DMS79 (cell line): ENCODE data around the gene POMGNT2.

Source experiments
- DNase-seq: peaks from one replicate; lab custom pipeline; 2025; lab: John Stamatoyannopoulos, UW

Gene POMGNT2

DNA sequence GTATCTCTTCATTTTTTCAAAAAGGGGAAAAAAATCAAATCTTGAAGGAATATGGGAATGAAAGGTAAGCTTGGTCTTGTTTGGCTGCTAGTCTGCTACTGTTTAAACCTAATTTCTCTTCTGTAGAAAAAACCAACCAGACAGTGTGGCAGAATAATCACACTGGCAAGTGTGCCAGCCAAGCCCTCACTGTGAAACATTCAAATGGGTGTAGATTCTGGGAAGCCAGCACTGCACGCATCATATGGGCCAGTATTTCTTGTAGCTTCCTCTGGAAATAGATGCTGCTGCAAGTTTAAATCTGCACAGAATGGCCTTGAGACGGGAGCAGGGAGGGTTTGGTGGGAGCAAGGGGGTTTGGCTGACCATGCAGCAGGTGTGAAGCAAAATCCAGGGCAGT, 62.1 kb downstream of the POMGNT2 start:
- DNase-seq, result no peak

DNA sequence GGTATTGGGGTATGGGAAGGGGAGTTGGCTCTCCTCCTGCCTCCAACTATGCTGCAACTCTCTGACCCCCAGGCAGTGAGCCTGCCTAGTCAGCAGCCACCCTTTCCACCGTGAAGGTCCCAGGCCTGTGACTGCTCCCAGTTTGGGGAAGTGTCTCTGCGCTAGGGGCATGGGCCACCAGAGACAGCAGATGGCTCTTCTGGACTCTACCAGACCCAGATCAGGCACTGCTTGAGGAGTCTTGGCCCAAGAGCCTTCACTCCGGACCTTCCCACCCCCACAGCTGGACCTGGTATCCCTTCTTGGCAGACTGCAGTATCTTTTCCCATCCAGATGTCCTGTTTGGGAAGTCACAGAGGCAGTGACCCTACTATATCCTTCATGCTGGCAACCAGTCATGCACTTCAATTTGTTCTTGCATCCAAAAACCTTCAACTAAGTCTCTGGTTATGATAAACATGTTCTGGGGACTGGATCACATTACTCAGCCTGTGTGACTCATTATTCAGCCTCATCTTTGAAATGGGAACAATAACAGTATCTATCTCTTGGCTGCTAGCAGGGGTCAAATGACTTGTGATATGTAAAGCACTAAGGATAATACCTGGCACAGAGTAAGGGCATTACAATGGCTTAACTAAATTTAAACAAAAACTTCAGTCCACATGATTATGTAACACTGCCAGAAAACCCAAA, 62.7 kb downstream of the POMGNT2 start:
- no peak for DNase-seq

DNA sequence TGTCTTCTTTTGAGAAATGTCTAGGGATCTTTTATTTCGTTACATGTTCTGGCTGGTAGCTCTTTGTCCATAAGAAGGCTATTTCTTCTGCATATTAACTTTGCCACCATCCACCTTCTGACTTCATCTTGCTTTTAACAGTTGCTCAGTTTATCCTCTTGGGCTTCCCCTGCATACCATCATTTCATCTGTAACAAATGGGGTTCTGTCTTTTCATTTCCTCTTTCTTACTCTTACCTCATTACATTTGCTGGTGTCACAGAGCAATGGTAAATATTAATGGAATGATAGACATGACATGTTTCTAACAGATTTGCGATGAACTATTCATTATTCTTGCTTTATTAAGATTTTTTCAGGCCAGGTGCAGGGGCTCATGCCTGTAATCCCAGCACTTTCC, 64.4 kb downstream of the POMGNT2 start:
- DNase-seq, result no peak

DNA sequence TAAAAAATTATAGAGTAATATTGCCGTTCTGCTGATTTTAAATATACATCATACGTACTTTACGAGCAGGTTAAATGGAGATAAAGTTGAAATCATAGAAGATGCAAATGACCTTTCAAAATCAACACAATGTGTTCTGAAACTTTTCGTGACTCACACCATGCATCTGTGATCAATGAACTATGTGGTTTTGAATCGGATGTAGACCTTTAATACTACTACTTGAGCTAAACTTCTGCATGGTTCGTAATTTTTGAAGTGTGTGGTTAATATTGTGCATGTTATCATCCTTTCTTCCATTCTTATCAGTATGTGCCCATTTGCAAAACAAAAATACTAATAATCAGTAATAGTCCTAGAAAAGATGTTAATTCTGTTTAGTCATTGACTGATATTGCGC, 67.9 kb downstream of the POMGNT2 start:
- DNase-seq, result no peak

DNA sequence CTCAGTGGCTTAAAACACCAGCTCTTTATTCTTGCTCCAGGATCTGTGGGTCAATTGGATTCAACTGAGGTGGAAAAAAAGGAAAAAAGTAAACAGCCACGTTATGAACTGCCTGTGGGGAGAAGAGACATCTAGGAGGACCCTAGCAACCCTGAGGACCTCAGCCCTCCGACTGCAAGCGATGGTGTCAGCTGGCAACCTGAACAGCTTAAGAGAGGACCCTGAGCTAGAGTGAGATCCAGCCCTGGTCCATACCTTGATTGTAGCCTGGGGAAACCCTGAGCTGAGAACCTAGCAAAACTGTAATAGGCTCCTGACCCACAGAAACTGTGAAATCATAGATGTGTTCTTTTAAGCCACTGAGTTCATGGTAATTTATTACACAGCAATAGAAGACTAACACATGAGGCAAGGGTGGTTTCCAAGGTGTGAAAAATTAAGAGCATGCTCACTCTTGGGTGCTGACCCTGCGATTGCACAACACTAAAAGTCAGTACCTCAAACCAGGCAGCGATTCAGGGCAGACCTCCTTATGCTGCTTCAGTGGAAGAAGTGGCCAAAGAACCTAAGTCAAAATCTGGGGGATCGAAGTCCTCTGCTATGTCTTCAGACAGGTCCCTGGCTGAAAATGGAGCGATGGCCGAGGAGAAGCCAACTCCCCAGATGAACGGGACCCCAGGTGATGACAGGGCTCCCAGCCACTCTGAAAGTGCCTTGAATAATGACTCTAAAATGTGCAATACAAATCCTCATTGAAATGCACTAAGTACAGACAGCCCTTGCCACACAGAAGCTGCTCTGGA, 69.1 kb downstream of the POMGNT2 start:
- no peak for DNase-seq

DNA sequence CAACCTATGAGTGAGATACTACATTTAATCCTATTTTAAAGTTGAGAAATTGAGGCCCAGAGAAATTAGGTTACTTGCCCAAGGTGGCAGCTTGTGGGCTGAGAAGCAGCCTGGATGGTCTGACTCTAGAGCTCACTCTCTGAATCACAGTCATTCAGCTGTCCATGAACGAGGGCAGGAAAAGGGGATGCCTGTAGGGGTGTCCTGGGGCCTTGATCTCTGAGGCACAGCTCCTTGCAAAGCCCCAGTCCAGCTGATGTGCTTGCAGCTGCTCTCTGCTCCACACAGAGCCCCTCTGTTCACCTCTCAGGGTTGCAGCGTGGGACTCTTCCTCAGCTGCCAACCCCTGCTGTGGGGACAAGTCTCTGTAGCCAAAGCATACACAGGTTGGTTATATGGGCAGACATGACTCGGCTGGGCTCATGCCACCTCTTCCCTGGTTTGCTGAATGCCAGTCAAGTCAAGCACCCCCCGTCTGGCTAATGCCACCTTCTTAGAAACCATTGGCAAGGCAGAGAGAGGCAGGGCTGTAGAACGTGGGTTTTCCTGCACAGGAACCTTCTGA, 70.0 kb downstream of the POMGNT2 start:
- DNase-seq, result no peak

DNA sequence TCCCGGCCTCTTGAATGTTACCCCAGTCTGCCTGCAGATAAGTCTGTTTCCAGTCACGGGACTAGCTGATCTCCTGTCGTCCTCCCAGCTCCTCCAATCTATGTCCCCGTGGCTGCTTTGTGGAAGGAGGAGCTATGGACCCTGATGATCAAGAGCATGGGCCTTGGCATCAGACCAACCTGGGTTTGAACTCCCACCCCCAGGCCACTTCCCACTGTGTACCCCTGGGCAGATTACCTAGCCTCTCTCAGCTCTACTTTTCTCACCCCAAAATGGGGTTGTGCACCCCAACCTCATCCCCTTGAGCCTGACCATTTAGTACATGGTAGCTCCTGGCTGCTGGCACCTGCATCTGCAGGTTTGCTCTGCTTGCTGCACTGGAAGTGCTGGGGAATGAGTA, 71.0 kb downstream of the POMGNT2 start:
- DNase-seq, result no peak

DNA sequence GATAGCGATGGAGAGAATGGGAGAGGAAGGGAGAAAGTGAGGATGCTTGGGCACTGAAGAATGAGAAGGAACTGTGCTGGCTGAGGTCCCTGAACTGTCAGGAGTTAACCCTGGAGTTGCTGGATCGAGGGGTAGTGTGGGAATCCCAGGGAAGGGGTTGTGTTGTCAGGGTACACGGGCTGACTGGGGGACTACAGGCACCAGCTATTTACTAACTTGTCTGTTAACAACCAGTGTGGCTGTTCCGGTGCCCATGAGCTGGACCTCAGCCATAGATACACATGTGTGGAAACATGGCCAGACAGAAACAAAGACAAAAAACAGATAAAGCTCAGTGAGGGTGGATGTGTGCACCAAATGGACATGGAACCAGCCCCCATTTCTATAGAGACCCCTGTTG, 71.7 kb downstream of the POMGNT2 start:
- DNase-seq, result no peak

DNA sequence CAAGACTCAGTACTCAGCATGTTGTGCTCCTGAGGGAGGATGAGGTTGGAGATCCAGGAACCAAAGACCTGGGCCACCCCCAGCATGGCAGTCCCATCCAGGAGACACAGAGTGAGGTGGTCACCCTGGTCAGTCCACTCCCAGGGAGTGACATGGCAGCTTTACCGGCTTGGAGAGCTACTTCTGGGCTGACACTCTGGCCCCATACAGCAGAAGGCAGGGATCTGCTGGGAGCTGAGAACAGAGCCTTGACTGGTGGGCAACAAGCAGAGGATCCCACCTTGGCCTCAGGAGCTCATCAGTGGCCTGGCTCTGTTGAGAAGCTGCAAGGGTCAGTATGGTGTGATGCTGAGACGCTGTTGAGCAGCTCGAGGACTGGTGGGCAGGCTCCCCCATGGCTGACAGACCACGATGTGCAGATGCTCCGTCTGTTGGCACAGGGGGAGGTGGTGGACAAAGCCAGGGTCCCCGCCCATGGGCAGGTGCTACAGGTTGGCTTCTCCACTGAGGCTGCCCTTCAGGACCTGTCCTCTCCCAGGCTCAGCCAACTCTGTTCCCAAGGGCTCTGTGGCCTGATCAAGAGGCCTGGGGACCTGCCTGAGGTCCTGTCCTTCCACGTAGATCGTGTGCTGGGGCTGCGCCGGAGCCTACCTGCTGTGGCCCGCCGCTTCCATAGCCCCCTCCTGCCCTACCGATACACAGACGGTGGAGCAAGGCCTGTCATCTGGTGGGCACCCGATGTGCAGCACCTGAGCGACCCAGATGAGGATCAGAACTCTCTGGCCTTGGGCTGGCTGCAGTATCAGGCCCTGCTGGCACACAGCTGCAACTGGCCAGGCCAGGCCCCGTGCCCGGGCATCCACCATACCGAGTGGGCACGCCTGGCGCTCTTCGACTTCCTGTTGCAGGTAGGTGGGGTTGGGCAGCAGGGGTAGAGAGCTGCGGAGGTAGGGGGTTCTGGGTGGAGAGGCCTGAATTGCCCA, 72.9 kb downstream of the POMGNT2 start:
- DNase-seq, result no peak

DNA sequence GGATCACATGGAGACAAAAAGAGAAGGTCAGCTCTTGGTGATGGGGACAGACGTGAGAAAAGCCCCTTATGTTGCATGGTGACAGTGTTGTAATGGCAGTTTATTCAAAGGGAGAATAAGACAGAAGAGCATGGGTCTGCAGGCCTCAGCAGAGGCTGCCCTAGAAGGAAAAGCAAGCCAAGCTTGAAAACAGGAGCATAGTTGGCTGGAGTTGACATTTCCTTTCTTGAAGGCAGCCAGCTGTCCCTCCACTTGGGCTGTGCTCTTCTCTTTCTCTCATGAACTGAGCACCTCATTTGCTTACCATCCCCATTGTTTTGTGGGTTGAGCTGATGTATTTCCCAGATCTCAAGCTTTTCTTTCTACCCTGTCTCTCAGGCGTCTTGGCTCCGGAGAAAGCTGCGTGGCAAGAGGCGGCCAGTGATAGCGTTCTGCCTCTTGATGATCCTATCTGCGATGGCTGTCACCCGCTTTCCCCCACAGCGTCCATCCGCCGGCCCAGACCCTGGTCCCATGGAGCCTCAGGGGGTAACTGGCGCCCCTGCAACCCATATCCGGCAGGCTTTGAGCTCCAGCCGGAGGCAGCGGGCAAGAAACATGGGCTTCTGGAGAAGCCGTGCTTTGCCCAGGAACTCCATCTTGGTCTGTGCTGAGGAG, 73.9 kb downstream of the POMGNT2 start:
- no peak for DNase-seq

DNA sequence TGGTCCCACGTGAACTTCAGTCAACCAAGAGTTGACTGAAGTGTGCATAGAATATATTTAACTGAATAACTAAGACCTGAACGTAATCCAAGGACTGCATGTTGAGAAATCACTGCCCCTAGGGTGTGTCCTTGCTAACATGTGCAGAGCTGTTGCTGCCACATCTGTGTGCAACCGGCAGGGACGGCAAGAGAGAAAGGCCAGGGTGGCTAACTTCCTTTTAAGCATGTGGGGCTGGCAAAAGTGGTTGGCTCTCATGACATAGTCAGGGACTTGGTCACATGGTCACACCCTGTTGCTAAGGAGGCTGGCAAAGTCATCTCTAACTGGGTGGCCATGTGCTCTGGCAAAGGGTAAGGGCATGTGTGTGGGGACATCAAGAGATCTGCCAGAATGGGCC, 74.4 kb downstream of the POMGNT2 start:
- no peak for DNase-seq

DNA sequence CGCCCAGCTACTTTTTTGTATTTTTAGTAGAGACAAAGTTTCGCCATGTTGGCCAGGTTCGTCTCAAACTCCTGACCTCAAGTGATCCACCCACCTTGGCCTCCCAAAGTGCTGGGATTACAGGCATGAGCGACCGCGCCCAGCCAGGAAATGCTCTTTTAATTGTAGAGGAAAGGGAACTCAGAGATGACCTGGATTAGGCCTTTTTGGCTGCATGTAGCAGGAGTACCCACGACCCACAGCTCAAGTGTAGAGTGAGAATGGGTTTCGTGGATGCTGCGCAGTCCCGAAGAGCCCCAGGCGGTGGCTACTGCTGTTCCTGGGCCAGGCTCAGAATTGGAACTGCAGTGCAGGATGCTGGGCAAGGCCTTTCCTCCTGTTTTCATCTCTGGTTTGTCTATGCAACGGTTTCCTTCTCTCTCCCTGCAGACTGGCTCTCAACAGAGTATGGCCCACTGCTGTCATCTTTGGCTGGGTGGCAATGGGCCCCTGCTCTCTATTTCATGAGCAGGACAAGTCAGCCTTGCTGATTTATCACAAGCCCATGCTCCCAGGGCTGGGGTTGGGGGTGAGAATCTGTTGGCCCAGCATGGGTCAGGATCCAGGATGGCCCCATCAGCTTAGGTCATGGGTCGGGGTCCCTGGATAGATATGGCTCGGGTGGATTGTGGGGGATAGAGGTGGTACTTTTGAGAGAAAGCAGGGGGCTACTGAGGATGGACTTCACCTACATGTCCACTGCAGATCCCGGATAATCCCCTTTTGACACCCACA, 75.5 kb downstream of the POMGNT2 start:
- DNase-seq, result no peak
